H9 (cell line): ENCODE measurements around the gene GFER. TPM values are rescaled to one million over a fixed set of nuclear protein-coding genes. Genes with fewer than 3 reads are reported as not detected.

ENCODE experiments used
- DNase-seq: peaks from one replicate; pipeline ENCODE4 v3.0.0-alpha.2; 2017
- H2AFZ ChIP-seq: one replicate; pipeline ENCODE4 v1.6.1; 2013; ENCODE audit warnings: mild to moderate bottlenecking, low read length, control low read depth, moderate library complexity
- H2AK5ac ChIP-seq: 2 replicates; pipeline ENCODE4 v1.6.1; 2013; ENCODE audit warnings: low read length, control low read depth, mixed read lengths; ENCODE audit not compliant: insufficient read length
- H2BK120ac ChIP-seq: one replicate; pipeline ENCODE4 v1.6.1; 2013; ENCODE audit warnings: low read depth, mild to moderate bottlenecking, low read length, control low read depth, inconsistent platforms; ENCODE audit not compliant: poor library complexity, severe bottlenecking
- H2BK12ac ChIP-seq: 2 replicates; pipeline ENCODE4 v1.6.1; 2013; ENCODE audit warnings: low read length, control low read depth, mixed read lengths, low read depth; ENCODE audit not compliant: insufficient read length
- H2BK15ac ChIP-seq: 2 replicates; pipeline ENCODE4 v1.6.1; 2013; ENCODE audit warnings: low read depth, low read length, control low read depth
- H2BK20ac ChIP-seq: one replicate; pipeline ENCODE4 v1.6.1; 2013; ENCODE audit warnings: low read depth, mild to moderate bottlenecking, low read length, control low read depth, inconsistent platforms; ENCODE audit not compliant: poor library complexity, severe bottlenecking
- H2BK5ac ChIP-seq: 2 replicates; pipeline ENCODE4 v1.6.1; 2013; ENCODE audit warnings: low read length, control low read depth, mixed read lengths; ENCODE audit not compliant: insufficient read length
- H3K14ac ChIP-seq: 2 replicates; pipeline ENCODE4 v1.6.1; 2013; ENCODE audit warnings: low read length, control low read depth; ENCODE audit not compliant: insufficient read depth
- H3K18ac ChIP-seq: 2 replicates; pipeline ENCODE4 v1.6.1; 2013; ENCODE audit warnings: low read depth, mild to moderate bottlenecking, mixed read lengths, low read length, control low read depth; ENCODE audit not compliant: insufficient read length
- H3K23ac ChIP-seq: 2 replicates; pipeline ENCODE4 v1.6.1; 2013; ENCODE audit warnings: low read length, control low read depth, mixed read lengths, low read depth; ENCODE audit not compliant: insufficient read length
- H3K23me2 ChIP-seq: 2 replicates; pipeline ENCODE4 v1.6.1; 2013; ENCODE audit warnings: low read depth, mild to moderate bottlenecking, mixed read lengths, low read length, control low read depth; ENCODE audit not compliant: insufficient read length, poor library complexity, severe bottlenecking
- H3K27ac ChIP-seq: 2 replicates; pipeline ENCODE4 v1.5.1; 2013; ENCODE audit warnings: low read length, control low read depth, mixed read lengths, low read depth; ENCODE audit not compliant: insufficient read length
- H3K27me3 ChIP-seq: 2 replicates; pipeline ENCODE4 v1.6.1; 2013; ENCODE audit warnings: low read length, control low read depth, inconsistent platforms; ENCODE audit not compliant: insufficient read depth
- H3K4ac ChIP-seq: 2 replicates; pipeline ENCODE4 v1.6.1; 2013; ENCODE audit warnings: low read depth, mild to moderate bottlenecking, control low read depth, inconsistent platforms, low read length, moderate library complexity
- H3K4me1 ChIP-seq: 2 replicates; pipeline ENCODE4 v1.6.1; 2013; ENCODE audit warnings: low read length, control low read depth, inconsistent platforms; ENCODE audit not compliant: insufficient read depth
- H3K4me2 ChIP-seq: 2 replicates; pipeline ENCODE4 v1.6.1; 2013; ENCODE audit warnings: low read length, control low read depth, mixed read lengths; ENCODE audit not compliant: insufficient read length, insufficient read depth
- H3K56ac ChIP-seq: 2 replicates; pipeline ENCODE4 v1.6.1; 2013; ENCODE audit warnings: low read depth, mild to moderate bottlenecking, mixed read lengths, low read length, control low read depth; ENCODE audit not compliant: insufficient read length
- H3K79me1 ChIP-seq: 2 replicates; pipeline ENCODE4 v1.6.1; 2013; ENCODE audit warnings: low read depth, mild to moderate bottlenecking, moderate library complexity, low read length, control low read depth, inconsistent platforms; ENCODE audit not compliant: insufficient read depth, poor library complexity, severe bottlenecking
- H3K79me2 ChIP-seq: 2 replicates; pipeline ENCODE4 v1.6.1; 2013; ENCODE audit warnings: low read length, control low read depth, inconsistent platforms; ENCODE audit not compliant: insufficient read depth
- H3K9ac ChIP-seq: 2 replicates; pipeline ENCODE4 v1.6.1; 2013; ENCODE audit warnings: low read length, control low read depth, mixed read lengths; ENCODE audit not compliant: insufficient read length; ENCODE audit errors: extremely low read depth
- H3K9me3 ChIP-seq: one replicate; pipeline ENCODE4 v1.6.1; 2013; ENCODE audit warnings: low read depth, low read length, inconsistent platforms; ENCODE audit not compliant: control insufficient read depth
- H3T11ph ChIP-seq: one replicate; pipeline ENCODE4 v1.6.1; 2013; ENCODE audit warnings: mild to moderate bottlenecking, low read length, control low read depth, inconsistent platforms
- H4K20me1 ChIP-seq: one replicate; pipeline ENCODE4 v1.6.1; 2013; ENCODE audit not compliant: control insufficient read depth, insufficient read length, insufficient read depth
- H4K5ac ChIP-seq: 2 replicates; pipeline ENCODE4 v1.6.1; 2013; ENCODE audit warnings: low read depth, mild to moderate bottlenecking, mixed read lengths, low read length, control low read depth; ENCODE audit not compliant: insufficient read length
- H4K8ac ChIP-seq: replicated peaks from 2 replicates; pipeline ENCODE4 v1.6.1; 2013; ENCODE audit warnings: low read length, control low read depth, mixed read lengths, low read depth; ENCODE audit not compliant: insufficient read length
- H4K91ac ChIP-seq: 2 replicates; pipeline ENCODE4 v1.6.1; 2013; ENCODE audit warnings: low read depth, mild to moderate bottlenecking, moderate library complexity, mixed read lengths, low read length, control low read depth; ENCODE audit not compliant: insufficient read length
- H3K27ac Mint-ChIP-seq, 3 experiments: 2 replicates in 2 of 3; 3 replicates in 1 of 3; pipeline ENCODE4 v1.8.0; 2020 to 2021; ENCODE audit warnings: mixed read lengths in 3 of 3, mild to moderate bottlenecking in 1 of 3, moderate library complexity in 1 of 3
- H3K27me3 Mint-ChIP-seq: 2 replicates; pipeline ENCODE4 v1.8.0; 2021; ENCODE audit warnings: low read depth, mild to moderate bottlenecking, moderate library complexity, mixed read lengths
- H3K36me3 Mint-ChIP-seq, 3 experiments: 2 replicates in 2 of 3; 3 replicates in 1 of 3; pipeline ENCODE4 v1.8.0; 2020 to 2021; ENCODE audit warnings: low read depth in 3 of 3, mixed read lengths in 3 of 3; ENCODE audit not compliant: insufficient read depth in 1 of 3
- H3K4me1 Mint-ChIP-seq, 2 experiments: 2 replicates each; pipeline ENCODE4 v1.8.0; 2020; ENCODE audit warnings: mixed read lengths in 2 of 2
- H3K4me3 Mint-ChIP-seq, 2 experiments: 2 replicates in 1 of 2; 3 replicates in 1 of 2; pipeline ENCODE4 v1.8.0; 2020 to 2021; ENCODE audit warnings: mild to moderate bottlenecking in 2 of 2, mixed read lengths in 2 of 2, moderate library complexity in 1 of 2
- H3K9me3 Mint-ChIP-seq, 2 experiments: 2 replicates in 1 of 2; 3 replicates in 1 of 2; pipeline ENCODE4 v1.8.0; 2020; ENCODE audit warnings: mild to moderate bottlenecking in 2 of 2, mixed read lengths in 2 of 2, moderate library complexity in 1 of 2
- WGBS: extraction: QIAGEN DNeasy Blood & Tissue Kit; methylation state at CpG from one replicate; pipeline ENCODE4 v1.1.7; 2013; ENCODE audit warnings: missing lambda C conversion rate, low lambda C conversion rate, mixed read lengths; ENCODE audit not compliant: insufficient read length; ENCODE audit errors: extremely low coverage; 5-methylcytosine and 5-hydroxymethylcytosine counted together
- total RNA-seq: library from RNA; stranded (reverse); gene quantifications from 2 replicates; pipeline ENCODE4 v1.2.1, GENCODE V29; 2021
- TF ChIP-seq, protein P1 (sequence below): fragments of 200-600 bp; sonication (generic); conservative IDR thresholded peaks from 3 replicates; pipeline ENCODE4 v1.8.0; 2021; ENCODE audit warnings: antibody characterized with exemption, mild to moderate bottlenecking

Gene GFER
- total RNA-seq, 1 experiment from 2014 or later = 49.1 TPM

DNA sequence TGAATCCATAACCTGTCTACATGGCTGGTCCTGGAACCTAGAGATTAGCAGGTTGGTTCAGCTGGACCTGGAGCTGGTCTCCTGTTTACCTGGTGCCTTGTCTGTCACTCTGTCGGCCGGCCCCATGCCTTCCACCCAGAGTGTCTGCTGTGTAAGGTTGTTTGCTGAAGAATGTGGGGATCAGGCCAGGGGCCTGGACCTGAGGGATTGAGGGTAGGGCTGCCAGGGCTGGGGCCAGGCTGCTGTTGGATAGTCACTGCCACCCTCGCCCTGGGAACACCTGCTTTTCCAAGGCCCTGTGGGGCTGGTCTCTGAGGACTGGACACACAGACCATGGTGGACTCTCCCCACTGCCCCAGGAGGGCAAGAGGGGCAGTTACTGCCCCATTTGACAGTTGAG is 44.2 kb downstream of the GFER start:
- Histone ChIP-seq H3T11ph (no peak overlapping the region), H2BK15ac (no peak overlapping the region), H4K20me1 (no peaks in the 10 kb centered on the region), H3K4me1 (no peaks in the 10 kb centered on the region; the same call in 1 of the 2 replicates), H2BK120ac (no peak overlapping the region), H3K9me3 (no peaks in the 10 kb centered on the region), H3K79me1 (no peaks in the 10 kb centered on the region), H2AK5ac (no peak overlapping the region), H3K4ac (no peak overlapping the region), H4K8ac (no peak overlapping the region), H3K14ac (no peak overlapping the region), H2BK12ac (no peak overlapping the region), H2AFZ (no peak overlapping the region), H3K9ac (no peak overlapping the region), H3K23me2 (peaks cover 3% of the 10 kb centered on the region), H3K27me3 (peaks cover 7% of the 10 kb centered on the region; the same call in 1 of the 2 replicates), H3K23ac (no peak overlapping the region), H3K18ac (no peak overlapping the region), H3K56ac (no peak overlapping the region), H4K91ac (no peak overlapping the region), H3K4me2 (no peak overlapping the region), H2BK5ac (no peak overlapping the region), H3K79me2 (no peaks in the 10 kb centered on the region), H4K5ac (no peak overlapping the region), H3K27ac (no peak overlapping the region), H2BK20ac (no peak overlapping the region)
- Mint-ChIP-seq H3K27me3 (peaks cover 32% of the 10 kb centered on the region), H3K36me3 (no peaks in the 10 kb centered on the region), H3K4me1 (peaks cover 10 to 13% of the 10 kb centered on the region in 2 experiments), H3K27ac (no peak overlapping the region), H3K9me3 (no peaks in the 10 kb centered on the region; a peak in 1 of 5 replicates), H3K4me3 (peak overlapping the region in 1 of 2 experiments; percentile 84; a peak in 3 of 5 replicates)
- DNase-seq = no peak
- WGBS = no CpG with 5 or more reads among the region's 3 CpGs
- TF ChIP-seq, protein P1, sequence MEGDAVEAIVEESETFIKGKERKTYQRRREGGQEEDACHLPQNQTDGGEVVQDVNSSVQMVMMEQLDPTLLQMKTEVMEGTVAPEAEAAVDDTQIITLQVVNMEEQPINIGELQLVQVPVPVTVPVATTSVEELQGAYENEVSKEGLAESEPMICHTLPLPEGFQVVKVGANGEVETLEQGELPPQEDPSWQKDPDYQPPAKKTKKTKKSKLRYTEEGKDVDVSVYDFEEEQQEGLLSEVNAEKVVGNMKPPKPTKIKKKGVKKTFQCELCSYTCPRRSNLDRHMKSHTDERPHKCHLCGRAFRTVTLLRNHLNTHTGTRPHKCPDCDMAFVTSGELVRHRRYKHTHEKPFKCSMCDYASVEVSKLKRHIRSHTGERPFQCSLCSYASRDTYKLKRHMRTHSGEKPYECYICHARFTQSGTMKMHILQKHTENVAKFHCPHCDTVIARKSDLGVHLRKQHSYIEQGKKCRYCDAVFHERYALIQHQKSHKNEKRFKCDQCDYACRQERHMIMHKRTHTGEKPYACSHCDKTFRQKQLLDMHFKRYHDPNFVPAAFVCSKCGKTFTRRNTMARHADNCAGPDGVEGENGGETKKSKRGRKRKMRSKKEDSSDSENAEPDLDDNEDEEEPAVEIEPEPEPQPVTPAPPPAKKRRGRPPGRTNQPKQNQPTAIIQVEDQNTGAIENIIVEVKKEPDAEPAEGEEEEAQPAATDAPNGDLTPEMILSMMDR = no peak
